Uterus (tissue), 4 donors: Measurements from ENCODE around the gene ITGA11. TPM values are rescaled to one million over a fixed set of nuclear protein-coding genes. Genes with fewer than 3 reads are reported as not detected.

Source experiments
- DNase-seq, 2 donors: peaks; one replicate each; pipeline ENCODE4 v3.0.0-alpha.2; 2019 to 2020
- H3K27ac ChIP-seq, 2 donors: fragments of 200-600 bp; sonication (generic); 1 replicate in 1 of 2; 2 replicates in 1 of 2; pipeline ENCODE4 v1.5.1; 2016 to 2018
- H3K27me3 ChIP-seq, 2 donors: fragments of 200-600 bp; sonication (generic); one replicate each; pipeline ENCODE4 v1.5.1; 2018 to 2019; ENCODE audit warnings: control low read depth in 1 of 2
- H3K36me3 ChIP-seq, 2 donors: fragments of 200-600 bp; sonication (generic); one replicate each; pipeline ENCODE4 v1.5.1; 2019; ENCODE audit warnings: control low read depth in 1 of 2
- H3K4me1 ChIP-seq, 2 donors: fragments of 200-600 bp; sonication (generic); one replicate each; pipeline ENCODE4 v1.5.1; 2018 to 2019; ENCODE audit warnings: control low read depth in 1 of 2
- H3K4me3 ChIP-seq, 2 donors: fragments of 200-600 bp; sonication (generic); 1 replicate in 1 of 2; 2 replicates in 1 of 2; pipeline ENCODE4 v1.5.1; 2018 to 2019; ENCODE audit warnings: mild to moderate bottlenecking in 1 of 2
- H3K9me3 ChIP-seq, 2 donors: fragments of 200-600 bp; sonication (generic); one replicate each; pipeline ENCODE4 v1.5.1; 2019; ENCODE audit warnings: control low read depth in 1 of 2
- CTCF ChIP-seq, 4 experiments: fragments of 200-600 bp in 2 of 4; fragments of 450-650 bp in 2 of 4; sonication (generic) in 2 of 4; IDR thresholded peaks; one replicate each; pipeline ENCODE4 v1.5.1; 2016 to 2019; ENCODE audit warnings: antibody characterized with exemption in 4 of 4, mild to moderate bottlenecking in 2 of 4, moderate library complexity in 1 of 4
- POLR2A ChIP-seq, 2 donors: fragments of 450-650 bp; IDR thresholded peaks; one replicate each; pipeline ENCODE4 v1.6.1; 2016; ENCODE audit warnings: antibody characterized with exemption in 2 of 2, mild to moderate bottlenecking in 1 of 2, moderate library complexity in 1 of 2
- intact Hi-C: fragments of 100-400 bp; cut with DNase I; formaldehyde crosslinking; loops from one replicate; pipeline ENCODE4 v1.15.1; 2023; ENCODE audit warnings: low total_unique reads
- total RNA-seq, 4 donors: library from RNA; depleted of rRNA in 3 of 4; stranded (reverse); fragments of >200 nt in 3 of 4; gene quantifications; one replicate each; pipeline versions ENCODE4 v1.1.0 to v1.2.4, GENCODE V29; 2014 to 2023
- donor health status: DM: yes; HTN: yes; CAD: no.

Gene ITGA11
- total RNA-seq, 4 donors from 2014 or later = 37.3 to 106 (median 61.1) TPM

- peak; percentile 10 to 14 for DNase-seq
- intact Hi-C loops = no loop called here
Observed at GRCh38 chr15:68408971-68409370, 23.0 kb downstream of the ITGA11 start.

GRCh38 chr15:68407886-68408881, 23.8 kb downstream of the ITGA11 start:
- Histone ChIP-seq H3K9me3 (no peaks in the 10 kb centered on the region), H3K27ac (peak overlapping the region; percentile 92 to 95), H3K4me3 (no peak overlapping the region), H3K4me1 (peaks cover 10 to 23% of the 10 kb centered on the region in 2 donors), H3K27me3 (no peaks in the 10 kb centered on the region), H3K36me3 (no peaks in the 10 kb centered on the region)
- DNase-seq = peak; percentile 12 to 18
- intact Hi-C loops = no loop called here
- TF ChIP-seq CTCF (IDR thresholded peaks at IDR 0.05) (no peak), POLR2A (IDR thresholded peaks at IDR 0.05) (no peak)

More at GRCh38 chr15:68408971-68409370, 23.0 kb downstream of the ITGA11 start:
- no peaks in the 10 kb centered on the region for H3K9me3 ChIP-seq
- no peak overlapping the region for H3K4me3 ChIP-seq
- no peaks in the 10 kb centered on the region for H3K27me3 ChIP-seq
- H3K27ac ChIP-seq = peak overlapping the region; percentile 92 to 95
- no peaks in the 10 kb centered on the region for H3K36me3 ChIP-seq
- TF ChIP-seq POLR2A (IDR thresholded peaks at IDR 0.05) = no peak
- no peak for TF ChIP-seq CTCF (IDR thresholded peaks at IDR 0.05)
- H3K4me1 ChIP-seq = peaks cover 10 to 24% of the 10 kb centered on the region in 2 donors

- no peak for TF ChIP-seq POLR2A (IDR thresholded peaks at IDR 0.05)
- TF ChIP-seq CTCF (IDR thresholded peaks at IDR 0.05) = no peak
- peak overlapping the region; percentile 92 to 95 for H3K27ac ChIP-seq
- peak; percentile 71 to 95 for DNase-seq
- H3K9me3 ChIP-seq = no peaks in the 10 kb centered on the region
- no peak overlapping the region for H3K4me3 ChIP-seq
- no peaks in the 10 kb centered on the region for H3K36me3 ChIP-seq
- H3K27me3 ChIP-seq = no peaks in the 10 kb centered on the region
- H3K4me1 ChIP-seq = peaks cover 10 to 19% of the 10 kb centered on the region in 2 donors
- intact Hi-C loops = no loop called here
Observed at GRCh38 chr15:68407141-68407885, 24.6 kb downstream of the ITGA11 start.

GRCh38 chr15:68405378-68406250, 26.3 kb downstream of the ITGA11 start:
- TF ChIP-seq POLR2A (IDR thresholded peaks at IDR 0.05) (no peak), CTCF (IDR thresholded peaks at IDR 0.05) (no peak)
- DNase-seq = peak; percentile 11 to 25
- H3K9me3 ChIP-seq = no peaks in the 10 kb centered on the region
- no peaks in the 10 kb centered on the region for H3K36me3 ChIP-seq
- no peaks in the 10 kb centered on the region for H3K27me3 ChIP-seq
- H3K4me3 ChIP-seq = no peak overlapping the region
- H3K27ac ChIP-seq = peak overlapping the region; percentile 92 to 95
- peaks cover 10 to 19% of the 10 kb centered on the region in 2 donors for H3K4me1 ChIP-seq
- intact Hi-C loops = no loop called here
